ENCODE data around the gene EXOC6.

GRCh38 chr10:92937876-92938275, 89.6 kb downstream of the EXOC6 start:
- TF ChIP-seq POLR2A (IDR thresholded peaks at IDR 0.05): no peak
- no peak for TF ChIP-seq CTCF (IDR thresholded peaks at IDR 0.05)
